Stimulated activated naive B cell treated with anti-CD40 and anti-IgM and Interleukin-4, amounts not matched to agents 10 μg/mL and 1 μg/mL and 100 μg/mL, for 72 hours (primary cell): ENCODE measurements around the gene ZNF423.
A peak's percentile ranks its signal among the peaks of the same experiment; 100 is the strongest.

Experiments used
- ATAC-seq, 2 donors: fragments of 150-1000 bp; cut with Tn5 transposase; replicated peaks; 2 replicates each; pipeline ENCODE4 v1.10.0; 2021; ENCODE audit warnings: moderate library complexity in 1 of 2
- DNase-seq: peaks from one replicate; pipeline ENCODE4 v3.0.0; 2021
- H3K27ac Mint-ChIP-seq: one replicate; pipeline ENCODE4 v1.8.0; 2022; ENCODE audit warnings: mild to moderate bottlenecking, mixed read lengths
- H3K27me3 Mint-ChIP-seq, 2 donors: one replicate each; pipeline ENCODE4 v1.8.0; 2022; ENCODE audit warnings: mixed read lengths in 2 of 2
- H3K36me3 Mint-ChIP-seq, 2 donors: one replicate each; pipeline ENCODE4 v1.8.0; 2022; ENCODE audit warnings: mixed read lengths in 2 of 2, mild to moderate bottlenecking in 1 of 2
- H3K4me1 Mint-ChIP-seq, 2 donors: one replicate each; pipeline ENCODE4 v1.8.0; 2022; ENCODE audit warnings: mixed read lengths in 2 of 2, mild to moderate bottlenecking in 1 of 2
- H3K4me3 Mint-ChIP-seq, 2 donors: one replicate each; pipeline ENCODE4 v1.8.0; 2022; ENCODE audit warnings: mild to moderate bottlenecking in 2 of 2, mixed read lengths in 2 of 2, moderate library complexity in 1 of 2
- H3K9me3 Mint-ChIP-seq, 2 donors: one replicate each; pipeline ENCODE4 v1.8.0; 2022; ENCODE audit warnings: mixed read lengths in 2 of 2, mild to moderate bottlenecking in 1 of 2

ZNF423 gene

GRCh38 chr16:49701065-49701685 lies 154.7 kb downstream of the ZNF423 start:
- no peak overlapping the region for H3K27ac Mint-ChIP-seq
- H3K27me3 Mint-ChIP-seq = peaks cover 11 to 26% of the 10 kb centered on the region in 2 donors
- ATAC-seq (peak; percentile 17 to 20), DNase-seq (no peak)
- no peaks in the 10 kb centered on the region for H3K36me3 Mint-ChIP-seq
- H3K4me3 Mint-ChIP-seq = peak overlapping the region; percentile 10 to 12
- H3K9me3 Mint-ChIP-seq = no peaks in the 10 kb centered on the region
- peaks cover 9 to 26% of the 10 kb centered on the region in 2 donors for H3K4me1 Mint-ChIP-seq

GRCh38 chr16:49700251-49701064 lies 155.5 kb downstream of the ZNF423 start:
- Mint-ChIP-seq H3K4me1 (peaks cover 9 to 26% of the 10 kb centered on the region in 2 donors), H3K4me3 (peak overlapping the region; percentile 10 to 12), H3K9me3 (no peaks in the 10 kb centered on the region), H3K27ac (no peak overlapping the region), H3K36me3 (no peaks in the 10 kb centered on the region), H3K27me3 (peaks cover 11 to 26% of the 10 kb centered on the region in 2 donors)
- no peak for DNase-seq
- ATAC-seq = no peak

- no peak for ATAC-seq
- DNase-seq = no peak
- H3K27me3 Mint-ChIP-seq = peaks cover 11 to 26% of the 10 kb centered on the region in 2 donors
- no peak overlapping the region for H3K27ac Mint-ChIP-seq
- H3K9me3 Mint-ChIP-seq = no peaks in the 10 kb centered on the region
- no peak overlapping the region for H3K4me3 Mint-ChIP-seq
- H3K4me1 Mint-ChIP-seq = peaks cover 9 to 26% of the 10 kb centered on the region in 2 donors
- no peaks in the 10 kb centered on the region for H3K36me3 Mint-ChIP-seq
These were observed 156.1 kb downstream of the ZNF423 start for GRCh38 chr16:49699841-49700175.

GRCh38 chr16:49698931-49699840 lies 156.7 kb downstream of the ZNF423 start:
- Mint-ChIP-seq H3K36me3 (no peaks in the 10 kb centered on the region), H3K4me1 (peaks cover 8 to 26% of the 10 kb centered on the region in 2 donors), H3K4me3 (no peak overlapping the region), H3K27me3 (peaks cover 11 to 26% of the 10 kb centered on the region in 2 donors), H3K9me3 (no peaks in the 10 kb centered on the region), H3K27ac (no peak overlapping the region)
- DNase-seq (no peak), ATAC-seq (no peak)

GRCh38 chr16:49698453-49698815 lies 157.5 kb downstream of the ZNF423 start:
- ATAC-seq = no peak
- H3K4me1 Mint-ChIP-seq = peaks cover 5 to 26% of the 10 kb centered on the region in 2 donors

GRCh38 chr16:49697631-49698452 lies 158.1 kb downstream of the ZNF423 start:
- Mint-ChIP-seq H3K27ac (no peak overlapping the region), H3K9me3 (no peaks in the 10 kb centered on the region), H3K4me1 (peaks cover 5 to 26% of the 10 kb centered on the region in 2 donors), H3K27me3 (peaks cover 11 to 26% of the 10 kb centered on the region in 2 donors), H3K4me3 (no peak overlapping the region), H3K36me3 (no peaks in the 10 kb centered on the region)
- ATAC-seq = no peak
- DNase-seq = no peak

More at GRCh38 chr16:49698453-49698815, 157.5 kb downstream of the ZNF423 start:
- no peak for DNase-seq
- Mint-ChIP-seq H3K27ac (no peak overlapping the region), H3K27me3 (peaks cover 11 to 26% of the 10 kb centered on the region in 2 donors), H3K36me3 (no peaks in the 10 kb centered on the region), H3K4me3 (no peak overlapping the region), H3K9me3 (no peaks in the 10 kb centered on the region)

- no peaks in the 10 kb centered on the region for H3K36me3 Mint-ChIP-seq
- ATAC-seq = no peak
- DNase-seq = no peak
- peaks cover 11 to 26% of the 10 kb centered on the region in 2 donors for H3K27me3 Mint-ChIP-seq
- peaks cover 5 to 19% of the 10 kb centered on the region in 2 donors for H3K4me1 Mint-ChIP-seq
- no peak overlapping the region for H3K4me3 Mint-ChIP-seq
- no peaks in the 10 kb centered on the region for H3K9me3 Mint-ChIP-seq
- H3K27ac Mint-ChIP-seq = no peak overlapping the region
These were observed 159.4 kb downstream of the ZNF423 start for GRCh38 chr16:49696414-49697101.

GRCh38 chr16:49695782-49696413 lies 160.0 kb downstream of the ZNF423 start:
- H3K9me3 Mint-ChIP-seq = no peaks in the 10 kb centered on the region
- no peak for DNase-seq
- peaks cover under 1 to 15% of the 10 kb centered on the region in 2 donors for H3K4me1 Mint-ChIP-seq
- peaks cover 11 to 26% of the 10 kb centered on the region in 2 donors for H3K27me3 Mint-ChIP-seq
- no peaks in the 10 kb centered on the region for H3K36me3 Mint-ChIP-seq
- H3K4me3 Mint-ChIP-seq = no peak overlapping the region
- ATAC-seq = no peak
- H3K27ac Mint-ChIP-seq = no peak overlapping the region

- H3K9me3 Mint-ChIP-seq = no peaks in the 10 kb centered on the region
- DNase-seq = no peak
- no peak overlapping the region for H3K27ac Mint-ChIP-seq
- ATAC-seq = no peak
- no peaks in the 10 kb centered on the region for H3K4me1 Mint-ChIP-seq
- peaks cover 8 to 11% of the 10 kb centered on the region in 2 donors for H3K27me3 Mint-ChIP-seq
- no peaks in the 10 kb centered on the region for H3K36me3 Mint-ChIP-seq
- H3K4me3 Mint-ChIP-seq = no peak overlapping the region
These were observed 162.5 kb downstream of the ZNF423 start for GRCh38 chr16:49693445-49693844.

GRCh38 chr16:49690778-49691177 lies 165.1 kb downstream of the ZNF423 start:
- no peak for ATAC-seq

GRCh38 chr16:49688036-49688697 lies 167.7 kb downstream of the ZNF423 start:
- H3K27me3 Mint-ChIP-seq = peaks cover 18 to 20% of the 10 kb centered on the region in 2 donors
- no peak overlapping the region for H3K27ac Mint-ChIP-seq
- no peak overlapping the region for H3K4me3 Mint-ChIP-seq
- no peaks in the 10 kb centered on the region for H3K9me3 Mint-ChIP-seq
- no peaks in the 10 kb centered on the region for H3K36me3 Mint-ChIP-seq
- no peak for DNase-seq
- H3K4me1 Mint-ChIP-seq = peaks cover 0 to 3% of the 10 kb centered on the region in 2 donors
- no peak for ATAC-seq

More at GRCh38 chr16:49690778-49691177, 165.1 kb downstream of the ZNF423 start:
- Mint-ChIP-seq H3K9me3 (no peaks in the 10 kb centered on the region), H3K27me3 (peaks cover 16 to 18% of the 10 kb centered on the region in 2 donors), H3K4me1 (peaks cover 0 to 3% of the 10 kb centered on the region in 2 donors), H3K27ac (no peak overlapping the region), H3K36me3 (no peaks in the 10 kb centered on the region), H3K4me3 (no peak overlapping the region)
- DNase-seq = no peak

GRCh38 chr16:49687476-49688002 lies 168.4 kb downstream of the ZNF423 start:
- no peak overlapping the region for H3K4me3 Mint-ChIP-seq
- no peaks in the 10 kb centered on the region for H3K9me3 Mint-ChIP-seq
- H3K27ac Mint-ChIP-seq = peak overlapping the region; percentile 22
- peaks cover 0 to 3% of the 10 kb centered on the region in 2 donors for H3K4me1 Mint-ChIP-seq
- ATAC-seq = no peak
- H3K27me3 Mint-ChIP-seq = peaks cover 18 to 20% of the 10 kb centered on the region in 2 donors
- H3K36me3 Mint-ChIP-seq = no peaks in the 10 kb centered on the region
- DNase-seq = no peak
